ENCODE results near the gene AGER.
"Not testable (repeated sequence)": the region's sequence is repeated elsewhere in the genome, so short reads cannot be mapped to it uniquely, and the experiment has no call there.

The AGER gene

DNA sequence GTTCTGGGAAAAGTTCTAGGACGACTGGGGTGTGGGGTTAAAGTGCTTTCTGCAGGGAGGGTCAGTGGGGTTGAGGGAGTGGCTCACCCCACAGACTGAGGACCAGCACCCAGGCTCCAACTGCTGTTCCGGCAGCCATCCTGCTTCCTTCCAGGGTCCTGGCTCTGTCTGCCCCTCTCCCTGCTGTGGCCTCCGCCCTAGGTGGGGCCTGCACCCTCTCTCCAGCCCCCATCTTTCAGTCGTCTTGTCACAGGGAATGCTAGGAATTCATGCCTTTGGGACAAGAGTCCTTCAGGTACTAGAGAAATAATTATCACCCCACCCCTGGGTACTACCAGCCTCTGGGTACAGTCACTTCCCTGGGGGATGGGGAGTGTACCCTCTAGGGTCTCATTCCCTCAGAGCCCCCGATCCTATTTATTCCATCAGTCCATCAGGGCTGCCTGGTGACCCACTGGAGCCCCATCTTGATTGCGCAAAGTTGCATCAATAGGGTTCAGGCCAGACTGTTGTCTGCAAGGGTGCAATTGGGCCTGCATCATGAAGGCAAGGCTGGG, at the start of gene AGER:
AGER (minus strand) TSS at position 170 of the 557 bp plus-strand sequence; CDS start at position 139, 31 bp downstream.
- no peak for DNase-seq (ENCODE audit: low read depth)

GRCh38 chr6:32226434-32226833, 42.4 kb upstream of the AGER start:
- DNase-seq (ENCODE audit: low read depth) = no peak

- no peak for DNase-seq (ENCODE audit: low read depth)
These were observed 40.6 kb upstream of the AGER start for GRCh38 chr6:32224696-32225095.

DNA sequence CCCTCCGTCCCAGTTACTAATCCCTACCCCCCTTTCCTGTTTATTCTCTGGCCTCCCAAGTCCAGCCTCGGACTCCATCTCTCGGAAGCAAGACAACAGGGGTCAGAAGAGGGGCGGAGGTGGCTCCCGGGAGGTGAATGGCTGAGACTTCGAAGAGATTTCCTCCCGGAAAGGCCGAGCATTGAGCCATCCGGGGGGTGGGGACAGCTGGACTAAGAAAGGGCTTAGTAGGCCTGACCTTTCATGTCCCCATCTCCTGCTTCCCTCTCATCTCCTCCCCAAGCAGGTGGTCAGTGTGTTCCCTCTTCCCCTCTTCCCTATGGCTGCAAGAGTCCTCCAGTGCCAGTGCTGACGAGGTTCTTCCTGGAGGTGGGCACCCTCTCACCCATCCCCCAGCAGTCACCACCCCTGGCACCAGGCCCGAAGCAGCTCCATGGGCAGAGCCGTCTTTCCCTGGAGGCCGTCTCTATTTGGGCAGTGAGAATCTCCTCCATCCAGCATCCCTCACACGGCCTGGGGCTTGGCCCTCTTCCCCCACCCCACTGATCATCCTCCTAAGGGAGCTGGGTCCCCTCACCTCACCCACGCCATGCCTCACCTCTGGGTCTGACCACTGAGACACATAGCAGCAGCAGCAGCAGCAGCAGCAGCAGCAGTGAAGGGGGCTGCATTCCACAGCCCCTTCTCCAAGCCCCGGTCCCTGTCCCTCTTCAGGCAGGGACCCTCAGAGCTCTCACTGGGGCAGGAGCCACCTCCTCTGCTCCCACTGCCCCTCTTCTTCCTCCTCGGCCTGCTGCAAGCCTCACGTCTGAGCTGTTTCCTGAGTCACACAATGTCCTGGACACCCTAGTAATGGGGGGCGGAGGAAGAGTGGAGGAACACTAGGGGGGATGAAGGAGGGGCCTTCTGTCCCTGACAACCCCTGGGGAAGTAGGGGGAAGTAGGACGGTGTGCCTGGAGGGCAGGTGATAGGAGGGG, 39.5 kb upstream of the AGER start, which contains the start of gene NOTCH4:
NOTCH4 (minus strand) TSS at position 810 of the 978 bp plus-strand sequence; CDS start at position 671, 139 bp downstream.
- DNase-seq (ENCODE audit: low read depth) = no peak

GRCh38 chr6:32222333-32223230, 38.5 kb upstream of the AGER start:
- no peak for DNase-seq (ENCODE audit: low read depth)

GRCh38 chr6:32220021-32220420, 36.0 kb upstream of the AGER start:
- DNase-seq (ENCODE audit: low read depth) = no peak

- DNase-seq (ENCODE audit: low read depth) = no peak
These were observed 34.1 kb upstream of the AGER start for GRCh38 chr6:32218167-32218566.

DNA sequence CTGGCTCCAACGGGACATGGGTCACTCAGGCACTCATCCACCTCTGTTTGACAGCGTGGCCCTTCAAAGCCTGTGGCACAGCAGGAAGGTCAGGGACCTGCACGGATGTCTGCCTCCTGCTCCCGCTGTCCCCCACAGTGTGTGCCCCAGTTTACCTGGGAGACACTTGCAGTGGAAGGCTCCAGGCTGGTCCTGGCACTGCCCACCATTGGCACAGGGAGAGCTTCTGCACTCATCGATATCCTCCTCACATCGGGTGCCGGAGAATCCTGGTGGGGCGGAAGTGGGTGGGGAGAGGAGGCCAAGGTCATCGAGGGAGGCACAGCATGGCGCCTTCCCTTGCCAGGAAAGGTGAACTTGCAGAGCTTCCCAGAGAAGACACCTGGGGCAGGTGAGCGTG, 32.9 kb upstream of the AGER start:
- no peak for DNase-seq (ENCODE audit: low read depth)

DNA sequence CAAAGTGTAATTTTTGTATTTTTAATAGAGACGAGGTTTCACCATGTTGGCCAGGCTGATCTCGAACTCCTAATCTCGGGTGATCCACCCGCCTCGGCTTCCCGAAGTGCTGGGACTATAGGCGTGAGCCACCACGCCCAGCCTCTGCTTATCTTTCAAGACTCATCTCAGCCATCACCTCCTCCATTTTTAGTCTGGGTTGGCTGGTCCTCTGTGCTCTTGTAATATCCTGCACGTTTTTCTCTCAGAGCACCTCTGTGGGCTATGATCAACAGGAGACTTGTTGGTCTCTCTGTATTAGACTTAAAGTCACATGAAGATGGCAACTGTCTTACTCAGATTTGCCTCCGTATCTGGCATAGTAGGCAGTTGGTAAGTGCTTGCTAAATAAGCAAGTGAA, 32.2 kb upstream of the AGER start:
- no peak for DNase-seq (ENCODE audit: low read depth)

DNA sequence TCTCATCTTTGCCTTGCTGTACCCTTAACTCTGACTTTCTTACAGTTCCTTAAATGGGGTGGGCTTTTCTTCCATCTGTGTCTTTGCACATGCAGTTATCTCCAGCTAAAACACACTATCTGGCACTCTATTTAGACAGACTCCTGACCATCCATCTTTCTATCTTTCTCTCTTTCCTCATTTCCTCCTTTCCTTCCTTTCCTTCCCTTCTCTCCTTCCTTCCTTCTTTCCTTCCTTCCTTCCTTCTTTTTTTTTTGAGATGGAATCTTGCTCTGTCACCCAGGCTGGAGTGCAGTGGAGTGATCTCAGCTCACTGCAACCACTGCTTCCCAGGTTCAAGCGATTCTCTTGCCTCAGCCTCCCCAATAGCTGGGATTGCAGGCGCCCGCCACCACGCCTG, 31.6 kb upstream of the AGER start:
- no peak for DNase-seq (ENCODE audit: low read depth)

- DNase-seq (ENCODE audit: low read depth) = no peak
These were observed 30.1 kb upstream of the AGER start for GRCh38 chr6:32214126-32214525.

GRCh38 chr6:32213649-32214048, 29.6 kb upstream of the AGER start:
- DNase-seq (ENCODE audit: low read depth) = no peak

- DNase-seq (ENCODE audit: low read depth) = no peak
These were observed 28.2 kb upstream of the AGER start for GRCh38 chr6:32212076-32212760.

- DNase-seq (ENCODE audit: low read depth) = not testable (repeated sequence)
These were observed 27.4 kb upstream of the AGER start for GRCh38 chr6:32211432-32211831.

- no peak for DNase-seq (ENCODE audit: low read depth)
These were observed 26.1 kb upstream of the AGER start for GRCh38 chr6:32210191-32210601.

GRCh38 chr6:32208996-32209395, 24.9 kb upstream of the AGER start:
- no peak for DNase-seq (ENCODE audit: low read depth)

- no peak for DNase-seq (ENCODE audit: low read depth)
These were observed 20.2 kb upstream of the AGER start for GRCh38 chr6:32204268-32204715.

DNA sequence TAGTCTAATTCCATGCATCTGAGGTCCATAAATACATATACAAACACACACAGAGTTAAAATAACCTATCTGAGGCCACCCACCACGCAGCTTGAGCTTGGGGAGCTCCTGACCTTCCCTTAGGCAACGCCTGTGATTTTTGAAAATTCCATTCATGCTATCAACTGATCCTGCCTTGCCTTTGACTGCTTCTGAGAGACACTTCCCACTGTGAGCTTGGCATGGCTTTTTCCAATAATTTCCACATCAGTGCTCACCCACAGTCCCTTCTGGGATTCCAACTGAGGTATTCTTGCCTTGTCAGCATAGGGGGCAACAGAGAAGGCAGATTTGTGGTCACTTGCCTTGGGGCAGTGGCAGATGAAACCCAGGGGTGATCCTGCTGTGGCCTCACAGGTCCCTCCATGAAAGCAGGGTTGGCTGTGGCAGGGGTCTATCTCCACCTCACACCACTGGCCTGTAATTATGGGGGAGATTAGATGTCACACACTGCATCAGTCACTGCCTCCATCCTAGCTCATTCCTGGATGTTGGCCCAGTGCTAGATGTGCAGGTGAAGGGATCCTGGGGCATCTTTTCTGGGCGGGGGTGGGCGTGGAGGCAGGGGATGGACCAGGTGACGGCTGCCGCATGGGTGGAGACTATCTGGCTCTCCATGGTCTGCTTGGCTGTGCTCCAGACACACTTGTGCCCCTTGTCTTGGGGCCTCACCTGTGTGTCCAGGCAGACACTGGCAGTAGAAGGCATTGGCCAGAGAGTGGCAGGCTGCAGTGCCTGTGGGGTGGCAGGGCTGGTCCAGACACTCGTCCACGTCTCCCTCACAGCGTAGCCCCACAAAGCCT, 19.6 kb upstream of the AGER start:
- no peak for DNase-seq (ENCODE audit: low read depth)

- DNase-seq (ENCODE audit: low read depth) = no peak
These were observed 18.1 kb upstream of the AGER start for GRCh38 chr6:32202186-32202585.

- DNase-seq (ENCODE audit: low read depth) = no peak
These were observed 16.8 kb upstream of the AGER start for GRCh38 chr6:32200711-32201475.

Data from HS-27A (cell line).